HL-60 (cell line): ENCODE measurements around the gene IGFL3.
A peak's percentile ranks its signal among the peaks of the same experiment; 100 is the strongest.

Experiments
- DNase-seq, 2 experiments: peaks; one replicate each; pipeline ENCODE4 v3.0.0-alpha.2; 2010 to 2020; ENCODE audit warnings: low read depth in 1 of 2, low spot score in 1 of 2
- H3K27ac ChIP-seq: fragments of 250-450 bp; sonication (Bioruptor Pico); replicated peaks from 2 replicates; pipeline ENCODE4 v1.5.1; 2020; ENCODE audit warnings: mild to moderate bottlenecking, moderate library complexity
- H3K27me3 ChIP-seq: fragments of 250-450 bp; sonication (Bioruptor Pico); 2 replicates; pipeline ENCODE4 v1.5.1; 2021; ENCODE audit warnings: mild to moderate bottlenecking, moderate library complexity; ENCODE audit not compliant: insufficient read depth, poor library complexity, severe bottlenecking
- H3K4me3 ChIP-seq: replicated peaks from 2 replicates; pipeline ENCODE4 v1.5.1; 2011; ENCODE audit warnings: mild to moderate bottlenecking, control low read depth, low read length; ENCODE audit not compliant: insufficient read depth
- GABPA ChIP-seq: IDR thresholded peaks from 2 replicates; pipeline ENCODE4 v1.6.1; 2012; ENCODE audit warnings: low read depth
- POLR2AphosphoS5 ChIP-seq: IDR thresholded peaks from 2 replicates; pipeline ENCODE4 v1.6.1; 2012; ENCODE audit warnings: low read depth
- REST ChIP-seq: IDR thresholded peaks from 2 replicates; pipeline ENCODE4 v1.6.1; 2012; ENCODE audit warnings: low read depth; ENCODE audit not compliant: insufficient replicate concordance
- SPI1 ChIP-seq: IDR thresholded peaks from 2 replicates; pipeline ENCODE4 v1.6.1; 2012; ENCODE audit warnings: low read depth, mild to moderate bottlenecking, borderline replicate concordance
- TF ChIP-seq, protein P1 (sequence below): IDR thresholded peaks from one replicate; pipeline ENCODE4 v1.5.1; 2011; ENCODE audit warnings: low read length, control low read depth, inconsistent platforms; ENCODE audit not compliant: insufficient read depth

IGFL3 gene

GRCh38 chr19:46076031-46076880 lies 48.2 kb downstream of the IGFL3 start:
- H3K27ac ChIP-seq, result no peak overlapping the region
- peaks cover 26% of the 10 kb centered on the region for H3K27me3 ChIP-seq
- no peak for TF ChIP-seq POLR2AphosphoS5
- 0 out of 2 replicates have a peak, but pooled peaks have one; percentile 42 for TF ChIP-seq SPI1
- TF ChIP-seq REST, result no peak
- TF ChIP-seq, protein P1, sequence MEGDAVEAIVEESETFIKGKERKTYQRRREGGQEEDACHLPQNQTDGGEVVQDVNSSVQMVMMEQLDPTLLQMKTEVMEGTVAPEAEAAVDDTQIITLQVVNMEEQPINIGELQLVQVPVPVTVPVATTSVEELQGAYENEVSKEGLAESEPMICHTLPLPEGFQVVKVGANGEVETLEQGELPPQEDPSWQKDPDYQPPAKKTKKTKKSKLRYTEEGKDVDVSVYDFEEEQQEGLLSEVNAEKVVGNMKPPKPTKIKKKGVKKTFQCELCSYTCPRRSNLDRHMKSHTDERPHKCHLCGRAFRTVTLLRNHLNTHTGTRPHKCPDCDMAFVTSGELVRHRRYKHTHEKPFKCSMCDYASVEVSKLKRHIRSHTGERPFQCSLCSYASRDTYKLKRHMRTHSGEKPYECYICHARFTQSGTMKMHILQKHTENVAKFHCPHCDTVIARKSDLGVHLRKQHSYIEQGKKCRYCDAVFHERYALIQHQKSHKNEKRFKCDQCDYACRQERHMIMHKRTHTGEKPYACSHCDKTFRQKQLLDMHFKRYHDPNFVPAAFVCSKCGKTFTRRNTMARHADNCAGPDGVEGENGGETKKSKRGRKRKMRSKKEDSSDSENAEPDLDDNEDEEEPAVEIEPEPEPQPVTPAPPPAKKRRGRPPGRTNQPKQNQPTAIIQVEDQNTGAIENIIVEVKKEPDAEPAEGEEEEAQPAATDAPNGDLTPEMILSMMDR, result no peak
- TF ChIP-seq GABPA, result no peak
- DNase-seq, result no peak
- no peak overlapping the region for H3K4me3 ChIP-seq

DNA sequence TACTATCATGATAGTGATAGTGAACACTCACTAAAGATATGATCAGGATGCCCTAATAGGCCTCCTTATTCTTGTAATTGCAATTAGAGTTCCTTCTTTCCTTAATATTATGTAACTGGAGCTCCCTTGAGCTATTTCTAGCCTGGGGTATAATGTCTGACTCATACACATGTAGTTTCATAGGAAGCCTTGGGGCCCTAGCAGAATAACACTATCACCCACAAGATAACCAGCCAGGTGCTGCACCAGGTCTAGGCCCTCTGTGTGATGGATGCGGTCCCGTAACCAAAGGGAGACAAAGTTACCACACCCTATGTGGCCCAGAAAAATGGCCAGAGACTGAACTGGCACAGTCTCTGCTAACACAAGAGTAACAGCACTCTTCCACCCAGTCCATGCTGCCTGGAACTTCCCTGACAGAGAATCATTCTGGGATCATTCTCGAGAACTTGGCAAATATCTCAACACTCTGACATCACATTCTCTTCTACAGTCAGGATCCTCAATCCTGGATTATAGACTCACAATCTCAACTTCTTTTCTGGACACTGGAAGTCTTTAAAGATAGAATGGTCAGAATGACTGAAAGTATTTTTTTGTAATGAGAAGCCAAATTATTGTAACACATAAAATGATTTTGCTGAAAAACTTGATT lies 51.1 kb downstream of the IGFL3 start:
- H3K27me3 ChIP-seq, result peaks cover 31% of the 10 kb centered on the region
- DNase-seq, result peak in 1 of 2 experiments; percentile 28
- TF ChIP-seq SPI1 (no peak), REST (no peak), POLR2AphosphoS5 (no peak), GABPA (no peak)
- TF ChIP-seq, protein P1, result no peak
- no peak overlapping the region for H3K27ac ChIP-seq
- H3K4me3 ChIP-seq, result no peak overlapping the region
